DOHH2 (cell line): ENCODE results near the gene ELL2.

Experiments
- H3F3A ChIP-seq: fragments of 200-600 bp; sonication (generic), shearing (Covaris generic); 2 replicates; pipeline ENCODE4 v1.6.0; 2016; ENCODE audit warnings: antibody characterized with exemption, mild to moderate bottlenecking; ENCODE audit not compliant: control insufficient read depth, insufficient read depth
- H3K27ac ChIP-seq: fragments of 200-600 bp; sonication (generic); 2 replicates; pipeline ENCODE4 v1.5.1; 2014; ENCODE audit warnings: low read depth, mild to moderate bottlenecking, low read length, moderate library complexity
- H3K27me3 ChIP-seq: fragments of 200-600 bp; sonication (generic); 2 replicates; pipeline ENCODE4 v1.6.1; 2014; ENCODE audit warnings: mild to moderate bottlenecking, low read length, mixed read lengths; ENCODE audit not compliant: control insufficient read depth
- H3K36me3 ChIP-seq: fragments of 200-600 bp; sonication (generic); 2 replicates; pipeline ENCODE4 v1.6.1; 2014; ENCODE audit warnings: mild to moderate bottlenecking, low read length, moderate library complexity, mixed read lengths; ENCODE audit not compliant: control insufficient read depth
- H3K4me1 ChIP-seq: fragments of 200-600 bp; sonication (generic); 2 replicates; pipeline ENCODE4 v1.6.1; 2014; ENCODE audit warnings: mild to moderate bottlenecking, low read length, mixed read lengths; ENCODE audit not compliant: control insufficient read depth
- H3K4me2 ChIP-seq: fragments of 200-600 bp; sonication (generic); 2 replicates; pipeline ENCODE4 v1.6.0; 2014; ENCODE audit warnings: mild to moderate bottlenecking, low read length, moderate library complexity
- H3K4me3 ChIP-seq: fragments of 200-600 bp; sonication (generic); 2 replicates; pipeline ENCODE4 v1.5.1; 2014; ENCODE audit warnings: mild to moderate bottlenecking, low read length, mixed read lengths
- H3K79me2 ChIP-seq: fragments of 200-600 bp; sonication (generic); 2 replicates; pipeline ENCODE4 v1.6.1; 2014; ENCODE audit warnings: mild to moderate bottlenecking, low read length, mixed read lengths; ENCODE audit not compliant: control insufficient read depth
- H3K9me2 ChIP-seq: fragments of 200-600 bp; sonication (generic); replicated peaks from 2 replicates; pipeline ENCODE4 v1.6.1; 2014; ENCODE audit warnings: mild to moderate bottlenecking, low read length, mixed read lengths; ENCODE audit not compliant: control insufficient read depth
- H3K9me3 ChIP-seq: fragments of 200-600 bp; sonication (generic); 2 replicates; pipeline ENCODE4 v1.6.1; 2014; ENCODE audit warnings: antibody characterized with exemption, low read length, mixed read lengths; ENCODE audit not compliant: control insufficient read depth, insufficient read depth
- H4K20me1 ChIP-seq: fragments of 200-600 bp; sonication (generic); 2 replicates; pipeline ENCODE4 v1.6.0; 2014; ENCODE audit warnings: low read depth, mild to moderate bottlenecking, antibody characterized with exemption, low read length, moderate library complexity; ENCODE audit not compliant: control insufficient read depth, insufficient read depth
- EZH2phosphoT487 ChIP-seq: fragments of 200-600 bp; sonication (generic); IDR thresholded peaks from 2 replicates; pipeline ENCODE4 v1.6.1; 2017; ENCODE audit warnings: borderline replicate concordance, mild to moderate bottlenecking, antibody characterized with exemption, low read length, moderate library complexity, mixed read lengths
- TF ChIP-seq, protein P1 (sequence below): fragments of 200-600 bp; sonication (generic); IDR thresholded peaks from one replicate; pipeline ENCODE4 v1.5.1; 2014; ENCODE audit warnings: antibody characterized with exemption, mild to moderate bottlenecking, low read depth, low read length; ENCODE audit not compliant: poor library complexity, severe bottlenecking

ELL2 gene

DNA sequence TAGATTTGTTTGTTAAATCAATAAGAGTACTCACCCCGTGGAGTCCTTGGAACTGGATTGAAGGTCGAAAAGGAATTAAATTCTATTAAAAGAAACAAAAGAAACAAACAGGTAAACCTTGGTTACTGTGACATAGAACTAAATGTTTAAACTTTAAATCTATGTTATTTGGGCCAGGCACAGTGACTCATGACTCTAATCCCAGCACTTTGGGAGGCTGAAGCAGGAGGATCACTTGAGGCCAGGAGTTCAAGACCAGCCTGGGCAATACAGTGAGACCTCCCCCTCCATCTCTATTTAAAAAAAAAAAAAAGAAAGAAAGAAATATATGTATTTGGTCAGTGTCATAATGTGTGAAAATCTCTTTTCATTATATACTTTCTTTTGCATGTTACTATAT, 18.7 kb downstream of the ELL2 start:
- Histone ChIP-seq H3K9me3 (no peaks in the 10 kb centered on the region), H3K36me3 (no peaks in the 10 kb centered on the region), H3F3A (no peaks in the 10 kb centered on the region), H3K4me3 (no peak overlapping the region), H3K27ac (no peak overlapping the region), H3K27me3 (no peaks in the 10 kb centered on the region), H3K4me2 (no peak overlapping the region), H3K4me1 (no peaks in the 10 kb centered on the region), H3K79me2 (no peaks in the 10 kb centered on the region), H3K9me2 (no peaks in the 10 kb centered on the region), H4K20me1 (no peaks in the 10 kb centered on the region)
- TF ChIP-seq, protein P1, sequence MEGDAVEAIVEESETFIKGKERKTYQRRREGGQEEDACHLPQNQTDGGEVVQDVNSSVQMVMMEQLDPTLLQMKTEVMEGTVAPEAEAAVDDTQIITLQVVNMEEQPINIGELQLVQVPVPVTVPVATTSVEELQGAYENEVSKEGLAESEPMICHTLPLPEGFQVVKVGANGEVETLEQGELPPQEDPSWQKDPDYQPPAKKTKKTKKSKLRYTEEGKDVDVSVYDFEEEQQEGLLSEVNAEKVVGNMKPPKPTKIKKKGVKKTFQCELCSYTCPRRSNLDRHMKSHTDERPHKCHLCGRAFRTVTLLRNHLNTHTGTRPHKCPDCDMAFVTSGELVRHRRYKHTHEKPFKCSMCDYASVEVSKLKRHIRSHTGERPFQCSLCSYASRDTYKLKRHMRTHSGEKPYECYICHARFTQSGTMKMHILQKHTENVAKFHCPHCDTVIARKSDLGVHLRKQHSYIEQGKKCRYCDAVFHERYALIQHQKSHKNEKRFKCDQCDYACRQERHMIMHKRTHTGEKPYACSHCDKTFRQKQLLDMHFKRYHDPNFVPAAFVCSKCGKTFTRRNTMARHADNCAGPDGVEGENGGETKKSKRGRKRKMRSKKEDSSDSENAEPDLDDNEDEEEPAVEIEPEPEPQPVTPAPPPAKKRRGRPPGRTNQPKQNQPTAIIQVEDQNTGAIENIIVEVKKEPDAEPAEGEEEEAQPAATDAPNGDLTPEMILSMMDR = no peak
- no peak for TF ChIP-seq EZH2phosphoT487

DNA sequence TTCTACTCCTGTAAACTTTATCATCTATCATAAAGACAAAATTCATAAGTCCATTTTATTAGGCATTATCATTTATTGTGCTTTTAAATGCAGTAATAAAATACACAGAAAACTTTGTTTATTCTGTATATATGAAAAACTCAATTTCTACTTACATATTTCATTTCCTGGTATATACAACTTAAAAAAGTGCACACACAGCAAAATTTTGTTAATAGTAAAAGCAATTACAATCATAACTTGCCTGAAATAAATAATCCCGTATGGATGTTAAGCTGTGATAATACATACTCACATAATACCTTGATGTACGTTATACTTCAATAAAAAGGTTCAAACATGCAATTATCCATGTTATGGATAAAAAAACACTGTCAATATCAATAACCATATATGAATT, 19.2 kb downstream of the ELL2 start:
- Histone ChIP-seq H3K9me3 (no peaks in the 10 kb centered on the region), H3K36me3 (no peaks in the 10 kb centered on the region), H3K4me2 (no peak overlapping the region), H3F3A (no peaks in the 10 kb centered on the region), H4K20me1 (no peaks in the 10 kb centered on the region), H3K79me2 (no peaks in the 10 kb centered on the region), H3K9me2 (no peaks in the 10 kb centered on the region), H3K27ac (no peak overlapping the region), H3K4me3 (no peak overlapping the region), H3K27me3 (no peaks in the 10 kb centered on the region), H3K4me1 (no peaks in the 10 kb centered on the region)
- no peak for TF ChIP-seq EZH2phosphoT487
- TF ChIP-seq, protein P1 = no peak

DNA sequence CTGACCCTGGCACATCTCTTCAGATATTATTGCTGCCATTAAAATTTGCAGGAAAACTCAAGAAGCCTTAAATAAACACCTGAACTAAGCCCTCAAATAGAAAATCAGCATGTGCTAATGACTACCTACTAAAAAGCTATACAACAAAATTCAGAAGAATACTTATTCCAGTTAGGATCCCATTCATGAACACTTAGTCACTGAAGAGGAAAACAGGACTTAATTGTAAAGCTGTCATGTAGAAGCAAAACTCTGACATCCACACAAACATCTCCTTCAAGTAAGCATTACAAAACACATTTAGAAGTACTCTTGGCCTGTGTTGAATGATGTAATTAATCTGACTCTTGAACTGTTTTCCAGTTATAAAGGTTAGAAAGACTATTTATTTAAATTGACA, 19.9 kb downstream of the ELL2 start:
- no peaks in the 10 kb centered on the region for H3K4me1 ChIP-seq
- no peak overlapping the region for H3K4me2 ChIP-seq
- no peaks in the 10 kb centered on the region for H3K79me2 ChIP-seq
- no peaks in the 10 kb centered on the region for H3K9me3 ChIP-seq
- no peaks in the 10 kb centered on the region for H3K36me3 ChIP-seq
- no peaks in the 10 kb centered on the region for H4K20me1 ChIP-seq
- H3K27me3 ChIP-seq = no peaks in the 10 kb centered on the region
- TF ChIP-seq EZH2phosphoT487 = no peak
- TF ChIP-seq, protein P1 = no peak
- no peak overlapping the region for H3K27ac ChIP-seq
- H3F3A ChIP-seq = no peaks in the 10 kb centered on the region
- no peak overlapping the region for H3K4me3 ChIP-seq
- H3K9me2 ChIP-seq = no peaks in the 10 kb centered on the region
